HG03095 (cell line): ENCODE results near the gene DENND2A.
"Not testable (repeated sequence)": the region's sequence is repeated elsewhere in the genome, so short reads cannot be mapped to it uniquely, and the experiment has no call there.

Experiments used
- ATAC-seq: cut with Tn5 transposase; IDR thresholded peaks from one replicate; pipeline ENCODE4 v1.9.1; 2021; ENCODE audit warnings: moderate library complexity; ENCODE audit not compliant: unreplicated experiment

Gene DENND2A

GRCh38 chr7:140594131-140594691 lies 46.4 kb downstream of the DENND2A start:
- no peak for ATAC-seq

- peak; percentile 53 for ATAC-seq
Observed at GRCh38 chr7:140593672-140593982, 47.0 kb downstream of the DENND2A start.

GRCh38 chr7:140592964-140593671 lies 47.5 kb downstream of the DENND2A start:
- ATAC-seq: no peak

DNA sequence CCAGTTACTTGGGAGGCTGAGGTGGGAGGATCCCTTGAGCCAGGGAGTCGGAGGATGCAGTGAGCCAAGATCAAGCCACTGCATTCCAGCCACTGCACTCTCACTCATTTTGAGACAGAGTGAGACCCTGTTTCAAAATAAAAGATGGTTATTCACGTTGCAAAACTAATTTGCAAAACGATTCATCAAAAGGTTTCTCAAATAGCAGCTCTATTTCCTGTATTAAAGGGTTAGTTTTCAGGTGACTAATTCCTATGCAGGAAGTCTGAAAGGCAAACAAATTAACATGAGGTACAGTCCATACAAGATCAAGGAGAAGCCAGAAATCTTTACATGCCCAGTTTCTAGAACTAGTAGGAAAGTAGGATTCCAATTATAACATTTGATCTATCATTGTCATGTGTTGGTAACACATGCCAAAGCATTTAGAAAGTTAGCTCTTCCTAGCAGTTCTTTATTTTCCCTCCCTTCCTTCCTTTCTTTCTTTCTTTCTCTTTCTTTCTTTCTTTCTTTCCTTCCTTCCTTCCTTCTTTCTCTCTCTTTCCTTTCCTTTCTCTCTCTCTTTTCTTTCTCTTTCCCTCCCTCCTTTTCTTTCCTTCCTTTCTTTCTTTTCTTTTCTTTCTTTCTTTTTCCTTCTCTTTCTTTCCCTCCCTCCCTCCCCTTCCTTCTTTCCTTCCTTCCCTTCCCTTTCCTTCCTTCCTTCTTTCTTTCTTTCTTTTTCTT lies 49.3 kb downstream of the DENND2A start:
- ATAC-seq: no peak

DNA sequence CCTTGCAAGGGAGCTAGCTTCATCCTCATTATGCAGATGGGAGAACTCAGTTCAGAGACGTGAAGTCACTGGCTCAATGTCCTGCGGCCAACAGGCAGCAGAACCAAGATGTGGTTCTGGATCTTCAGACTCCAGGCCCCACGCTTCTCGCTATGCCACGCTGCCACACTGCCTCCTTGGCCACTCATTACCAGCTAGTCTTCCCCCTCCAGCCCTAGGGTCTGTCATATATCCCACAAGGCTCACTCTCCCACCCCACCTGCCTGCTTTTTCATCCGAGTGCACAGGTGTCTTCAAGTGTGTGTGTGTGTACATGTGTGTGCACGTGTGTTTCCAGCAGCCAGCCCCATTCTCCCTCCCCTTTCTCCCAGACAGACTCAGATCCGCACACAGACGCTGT lies 53.4 kb downstream of the DENND2A start:
- ATAC-seq: no peak

DNA sequence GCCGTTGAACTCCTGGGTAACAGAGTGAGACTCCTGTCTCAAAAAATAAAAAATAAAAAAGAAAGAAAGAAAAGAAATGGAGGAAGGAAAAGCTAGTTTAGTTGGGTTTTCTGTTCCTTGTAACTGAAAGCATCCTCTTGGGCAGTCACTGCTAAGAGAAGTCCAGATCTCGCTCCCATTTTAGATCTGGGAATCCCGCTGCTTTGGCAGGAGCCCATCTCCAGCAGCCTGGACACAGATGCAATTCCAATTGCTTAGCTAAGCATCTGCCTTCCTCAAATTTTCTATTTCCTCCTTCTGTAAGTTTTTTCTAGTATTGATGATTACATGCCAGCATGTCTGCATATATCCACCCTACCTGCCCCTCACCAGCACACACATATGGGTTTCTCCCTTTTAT lies 54.1 kb downstream of the DENND2A start:
- no peak for ATAC-seq

- no peak for ATAC-seq
Observed at GRCh38 chr7:140585333-140585732, 55.3 kb downstream of the DENND2A start.

- no peak for ATAC-seq
Observed at GRCh38 chr7:140584195-140584851, 56.3 kb downstream of the DENND2A start.

- ATAC-seq: no peak
Observed at GRCh38 chr7:140581411-140581810, 59.2 kb downstream of the DENND2A start.

DNA sequence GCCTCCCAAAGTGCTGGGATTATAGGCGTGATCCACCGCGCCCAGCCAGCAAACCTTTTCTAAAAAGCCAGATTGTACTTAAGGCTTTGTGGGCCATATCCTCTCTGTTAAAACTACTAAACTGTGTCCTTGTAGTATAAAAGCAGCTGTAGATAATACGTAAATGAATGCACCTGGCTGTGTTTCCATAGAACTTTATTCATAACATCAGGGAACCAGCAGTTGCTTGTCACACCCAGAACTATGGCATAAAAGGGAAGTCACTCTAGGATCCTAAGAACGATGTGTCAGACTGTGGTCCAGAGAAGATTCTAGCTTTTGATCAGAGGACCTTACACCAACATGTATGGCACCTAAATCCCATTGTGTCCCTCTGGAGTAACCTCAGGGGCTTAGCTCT lies 63.0 kb downstream of the DENND2A start:
- no peak for ATAC-seq

DNA sequence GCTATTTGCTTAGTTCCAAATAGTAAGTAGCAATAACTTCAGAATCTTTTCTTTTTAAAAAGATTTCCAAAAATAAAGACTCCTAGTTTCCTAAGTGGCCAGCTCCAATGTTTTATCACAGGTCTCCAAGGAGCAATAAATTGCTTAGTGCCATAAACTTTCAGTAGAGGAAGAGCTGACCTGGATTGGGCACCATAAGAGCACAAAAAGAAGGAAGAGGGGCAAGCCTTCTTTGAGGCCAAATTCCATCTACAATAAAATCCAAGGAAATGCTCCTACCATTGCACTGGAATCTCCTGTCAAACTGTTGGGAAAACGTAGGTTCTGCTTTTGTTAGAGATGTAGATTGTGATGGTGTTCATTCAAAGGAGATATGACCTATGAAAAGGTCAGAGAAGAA lies 64.0 kb downstream of the DENND2A start:
- no peak for ATAC-seq

DNA sequence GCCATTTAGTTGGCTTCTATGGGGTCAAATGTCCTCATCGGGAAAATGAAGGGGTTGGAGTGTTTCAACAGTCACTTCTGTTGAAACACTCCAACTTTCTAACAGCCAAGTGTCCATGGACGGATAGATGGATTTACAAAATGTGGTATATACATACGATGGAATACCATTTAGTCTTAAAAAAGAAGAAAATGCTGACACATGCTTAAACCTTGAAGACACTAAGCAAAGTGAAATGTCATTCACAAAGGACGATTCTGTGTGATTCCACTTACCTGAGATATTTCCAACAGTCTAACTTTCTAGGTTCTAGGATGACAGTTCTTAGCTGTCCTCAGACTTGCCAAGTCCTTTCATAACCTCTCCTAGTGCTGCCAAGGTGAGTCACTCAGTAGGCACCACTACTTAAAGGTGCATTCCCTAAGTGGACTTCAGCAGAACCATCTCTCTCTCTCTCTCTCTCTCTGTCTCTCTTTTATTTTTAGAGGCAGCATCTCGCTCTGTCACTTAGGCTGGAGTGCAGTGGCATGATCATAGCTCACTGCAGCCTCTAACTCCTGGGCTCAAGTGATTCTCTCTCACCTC lies 69.0 kb downstream of the DENND2A start:
- no peak for ATAC-seq

DNA sequence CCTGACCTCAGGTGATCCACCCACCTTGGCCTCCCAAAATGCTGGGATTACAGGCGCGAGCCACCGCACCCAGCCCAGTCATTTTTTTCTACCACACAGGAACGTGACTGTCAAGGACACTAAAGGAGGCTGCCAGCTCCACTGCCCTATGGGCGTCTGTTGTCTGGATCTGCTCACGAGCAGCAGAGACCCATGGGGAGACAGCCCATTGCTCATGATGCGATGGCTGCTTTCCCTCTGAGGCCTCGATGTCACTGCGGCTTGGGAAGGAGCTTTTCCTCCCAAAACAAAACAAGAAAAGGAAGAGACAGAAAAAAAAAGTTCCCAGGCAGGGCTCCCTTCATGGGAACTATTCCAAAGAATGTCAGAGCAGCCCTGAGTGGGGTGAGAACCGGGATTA lies 70.5 kb downstream of the DENND2A start:
- ATAC-seq: no peak

DNA sequence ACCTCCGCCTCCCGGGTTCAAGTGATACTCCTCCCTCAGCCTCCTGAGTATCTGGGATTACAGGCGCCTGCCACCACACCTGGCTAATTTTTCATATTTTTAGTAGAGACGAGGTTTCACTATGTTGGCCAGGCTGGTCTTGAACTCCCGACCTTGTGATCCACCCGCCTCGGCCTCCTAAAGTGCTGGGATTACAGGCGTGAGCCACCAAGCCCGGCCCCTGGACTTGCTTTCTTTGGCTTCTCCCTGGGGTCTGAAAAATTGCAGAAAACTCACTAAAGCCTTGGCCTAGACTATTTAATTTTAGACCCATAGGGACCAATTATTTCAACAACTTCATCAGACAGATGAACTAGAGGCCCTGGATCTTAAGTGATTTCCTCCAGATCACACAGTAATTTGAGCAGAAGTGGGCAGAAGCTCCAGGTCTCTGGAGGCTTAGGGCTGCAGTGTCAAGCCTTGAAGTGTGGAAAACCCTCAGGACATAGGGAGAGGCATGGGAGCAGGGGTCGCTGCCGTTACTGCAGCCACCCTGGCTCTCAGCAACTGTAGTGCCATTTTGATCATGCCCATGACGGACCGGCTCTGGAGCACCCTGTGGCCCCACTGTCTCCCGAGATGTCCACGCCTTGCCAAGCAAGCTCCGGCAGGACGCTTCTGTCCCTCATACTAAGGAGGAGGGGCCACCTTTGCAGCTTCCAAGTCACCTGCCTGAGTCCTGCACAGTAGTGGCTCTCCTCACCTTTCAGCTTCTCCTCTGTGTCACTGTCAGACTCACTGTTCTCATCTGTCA lies 72.4 kb downstream of the DENND2A start:
- no peak for ATAC-seq

DNA sequence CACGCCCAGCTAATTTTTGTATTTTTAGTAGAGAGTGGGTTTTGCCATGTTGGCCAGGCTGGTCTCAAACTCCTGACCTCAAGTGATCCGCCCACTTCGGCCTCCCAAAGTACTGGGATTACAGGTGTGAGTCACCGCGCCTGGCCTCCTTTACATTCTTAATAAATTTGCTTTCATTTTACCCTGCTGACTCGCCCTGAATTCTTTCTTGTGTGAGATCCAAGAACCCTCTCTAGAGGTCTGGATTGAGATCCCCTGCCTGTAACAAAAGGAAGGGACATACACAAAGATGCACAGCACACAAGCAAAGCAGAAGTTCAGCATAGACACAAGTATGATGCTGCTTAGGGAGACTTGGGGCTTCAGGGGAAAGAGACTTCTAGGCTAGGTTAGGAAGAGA lies 74.4 kb downstream of the DENND2A start:
- not testable (repeated sequence) for ATAC-seq

GRCh38 chr7:140565761-140566160 lies 74.9 kb downstream of the DENND2A start:
- ATAC-seq: not testable (repeated sequence)

- ATAC-seq: no peak
Observed at GRCh38 chr7:140564643-140565042, 76.0 kb downstream of the DENND2A start.

DNA sequence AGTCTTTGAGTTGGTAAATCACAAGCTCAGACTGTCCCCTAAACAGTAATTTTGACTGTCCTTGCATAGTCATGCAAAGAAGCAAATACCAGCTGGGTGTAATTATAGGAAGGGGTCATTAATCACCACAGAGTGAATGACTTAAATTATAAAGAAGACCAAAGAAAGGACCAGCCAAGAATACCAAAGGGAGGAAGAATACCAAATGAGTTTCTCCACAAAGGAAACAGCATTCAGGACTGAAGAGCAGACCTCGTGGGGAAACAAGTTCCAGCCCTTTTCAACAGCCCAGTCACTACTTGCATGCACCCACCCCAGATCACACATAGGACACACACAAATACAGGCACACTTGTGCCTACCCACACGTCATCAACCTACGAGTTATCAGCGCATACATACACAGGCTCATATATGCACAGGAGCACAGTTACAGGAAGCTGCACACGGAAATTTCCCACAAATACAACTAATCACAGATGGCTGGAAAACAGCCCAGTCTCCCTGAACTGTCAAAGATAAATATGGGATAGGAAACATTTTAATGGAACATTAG lies 77.6 kb downstream of the DENND2A start:
- no peak for ATAC-seq

DNA sequence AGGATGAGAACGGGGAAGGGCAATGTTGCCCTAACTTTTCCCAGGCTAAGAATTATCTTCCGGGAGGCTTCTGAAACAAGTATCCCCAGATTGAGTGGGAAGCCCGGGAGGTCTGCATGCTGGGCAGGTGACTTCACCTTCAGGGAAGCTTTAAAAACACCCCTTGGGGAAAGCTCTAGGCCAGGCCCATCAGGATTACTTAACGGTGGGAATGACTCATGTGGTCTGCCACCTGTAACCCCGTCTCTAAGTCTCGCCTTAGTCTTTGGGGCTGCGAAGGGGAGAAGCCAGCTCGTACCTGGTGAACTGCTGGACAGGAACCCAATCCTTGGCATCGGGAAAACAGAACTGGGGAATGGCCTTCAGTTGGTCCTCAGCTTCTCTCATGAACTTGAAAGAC lies 81.2 kb downstream of the DENND2A start:
- ATAC-seq: no peak

DNA sequence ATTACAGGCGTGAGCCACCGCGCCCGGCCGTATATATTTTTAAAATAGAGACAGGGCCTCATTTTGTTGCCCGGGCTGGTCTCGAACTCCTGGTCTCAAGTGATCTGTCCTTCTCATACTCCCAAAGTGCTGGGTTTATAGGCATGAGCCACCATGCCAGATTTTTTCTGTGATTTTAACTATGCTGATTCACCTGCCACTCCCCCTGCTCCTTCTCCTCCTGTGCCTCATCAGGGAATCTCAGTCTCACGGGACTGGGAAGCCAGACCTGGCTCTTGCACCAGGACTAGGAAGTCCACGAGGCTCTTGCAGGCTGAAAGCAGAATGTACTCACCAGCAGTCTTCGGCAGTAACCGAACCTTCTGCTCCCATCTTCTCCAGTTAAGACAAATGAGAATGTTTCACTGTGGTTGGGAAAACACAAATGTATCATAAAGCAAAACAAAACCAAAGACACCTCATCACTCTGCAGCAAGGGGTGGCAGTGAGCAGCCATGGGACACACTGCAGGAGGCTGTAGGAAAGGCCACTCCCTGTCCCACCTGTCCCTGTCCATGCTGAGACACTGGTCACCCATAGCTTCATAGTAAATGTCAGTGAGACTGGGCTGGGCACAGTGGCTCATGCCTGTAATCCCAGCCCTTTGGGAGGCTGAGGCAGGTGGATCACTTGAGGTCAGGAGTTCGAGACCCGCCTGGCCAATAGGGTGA lies 82.6 kb downstream of the DENND2A start:
- no peak for ATAC-seq
